ENCODE results near the gene RFTN2.
"Not testable (repeated sequence)": the region's sequence is repeated elsewhere in the genome, so short reads cannot be mapped to it uniquely, and the experiment has no call there.

Gene RFTN2, protein sequence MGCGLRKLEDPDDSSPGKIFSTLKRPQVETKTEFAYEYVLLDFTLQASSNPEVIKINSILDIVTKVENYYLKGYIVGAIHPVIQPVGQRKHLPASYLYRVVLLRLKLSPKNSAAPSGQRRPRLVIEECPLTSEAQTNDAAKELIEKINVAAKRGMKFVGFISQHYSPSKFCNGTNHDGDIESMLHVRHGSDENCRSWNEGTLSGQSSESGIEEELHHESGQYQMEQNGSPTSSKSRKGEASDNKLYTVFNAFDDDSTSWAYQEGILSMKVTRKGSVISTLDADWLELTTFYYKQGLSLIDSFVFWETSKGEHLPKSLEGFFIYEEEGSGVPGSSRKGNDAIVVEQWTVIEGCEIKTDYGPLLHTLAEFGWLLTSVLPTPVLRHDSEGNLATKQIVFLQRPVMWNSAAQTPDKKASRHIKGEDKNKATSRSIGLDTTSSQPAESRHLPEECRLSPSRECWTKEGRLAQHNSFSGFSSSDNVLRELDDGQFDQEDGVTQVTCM

DNA sequence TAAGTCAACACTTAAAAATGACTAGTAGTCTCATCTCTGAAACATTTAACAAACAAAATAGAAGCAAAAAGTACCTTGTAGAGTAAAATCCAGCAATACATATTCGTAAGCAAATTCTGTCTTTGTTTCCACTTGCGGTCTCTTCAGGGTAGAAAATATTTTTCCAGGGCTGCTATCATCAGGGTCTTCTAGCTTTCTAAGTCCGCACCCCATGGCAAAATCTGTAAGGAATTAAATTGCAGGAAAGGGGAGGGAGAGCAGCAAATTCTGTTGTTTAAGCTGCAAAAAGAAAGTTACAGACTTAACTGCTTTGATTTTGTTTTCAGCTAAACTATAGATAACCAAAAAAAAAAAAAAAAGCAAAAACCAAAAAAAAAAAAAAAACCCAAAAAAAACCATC, at the start of gene RFTN2:
RFTN2 (minus strand) TSS at position 342 of the 400 bp plus-strand sequence; CDS start at position 213, 129 bp downstream.
- no peak for DNase-seq

DNA sequence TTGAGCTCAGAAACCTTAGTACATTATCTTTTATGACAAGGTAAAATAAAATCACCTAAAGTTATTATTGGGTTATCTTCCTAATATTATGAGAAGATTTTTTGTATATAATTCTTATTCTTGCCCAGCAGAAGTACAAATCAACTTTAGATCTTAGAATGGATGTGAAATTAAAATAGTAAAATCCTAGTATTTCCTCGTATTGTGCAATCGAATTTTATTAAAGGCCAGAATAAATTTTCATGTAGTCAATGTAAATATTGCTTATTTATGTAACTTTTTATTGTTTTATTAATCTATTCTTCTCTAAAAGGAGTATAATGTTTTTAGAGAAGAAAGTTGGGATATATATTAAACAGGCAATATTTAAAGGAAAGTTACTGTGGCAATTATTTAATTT, 42.5 kb upstream of the RFTN2 start:
- no peak for DNase-seq

DNA sequence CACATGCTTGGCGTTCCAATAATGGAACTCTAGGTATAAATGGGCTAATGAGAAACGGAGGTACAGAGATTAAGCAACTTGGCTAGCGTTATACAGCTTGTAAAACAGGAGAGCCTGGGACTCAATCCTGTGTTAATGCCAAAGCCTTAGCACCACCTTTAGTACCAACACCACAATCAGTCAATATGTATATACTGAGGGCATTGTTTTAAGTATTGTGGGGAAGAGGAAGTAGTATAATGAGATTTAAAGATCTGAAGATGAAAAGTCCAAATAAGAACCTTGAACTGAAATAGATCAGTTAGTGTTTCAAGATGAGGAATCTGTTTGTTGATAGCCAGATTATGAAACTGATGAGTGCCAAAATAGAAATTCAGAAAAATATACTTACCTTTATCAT, 37.9 kb upstream of the RFTN2 start:
- DNase-seq = no peak

DNA sequence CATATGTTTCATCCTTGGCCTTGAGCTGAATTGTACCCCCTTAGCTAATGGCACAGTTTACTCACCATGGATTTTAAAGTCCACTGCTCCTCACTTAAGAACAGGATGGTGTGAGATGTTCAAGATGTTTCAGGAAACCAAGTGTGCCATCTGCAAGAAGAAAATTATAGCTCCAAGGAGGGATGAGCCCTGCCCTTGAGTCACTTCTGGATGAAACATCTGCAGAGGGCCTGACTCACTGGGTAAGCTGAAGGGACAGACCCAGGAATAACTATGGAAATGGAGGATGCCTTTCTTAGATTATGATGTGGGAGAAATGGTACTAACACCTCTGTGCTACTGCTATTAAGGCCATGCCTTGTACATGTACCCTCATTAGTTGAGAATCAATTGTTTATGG, 36.2 kb upstream of the RFTN2 start:
- no peak for DNase-seq

DNA sequence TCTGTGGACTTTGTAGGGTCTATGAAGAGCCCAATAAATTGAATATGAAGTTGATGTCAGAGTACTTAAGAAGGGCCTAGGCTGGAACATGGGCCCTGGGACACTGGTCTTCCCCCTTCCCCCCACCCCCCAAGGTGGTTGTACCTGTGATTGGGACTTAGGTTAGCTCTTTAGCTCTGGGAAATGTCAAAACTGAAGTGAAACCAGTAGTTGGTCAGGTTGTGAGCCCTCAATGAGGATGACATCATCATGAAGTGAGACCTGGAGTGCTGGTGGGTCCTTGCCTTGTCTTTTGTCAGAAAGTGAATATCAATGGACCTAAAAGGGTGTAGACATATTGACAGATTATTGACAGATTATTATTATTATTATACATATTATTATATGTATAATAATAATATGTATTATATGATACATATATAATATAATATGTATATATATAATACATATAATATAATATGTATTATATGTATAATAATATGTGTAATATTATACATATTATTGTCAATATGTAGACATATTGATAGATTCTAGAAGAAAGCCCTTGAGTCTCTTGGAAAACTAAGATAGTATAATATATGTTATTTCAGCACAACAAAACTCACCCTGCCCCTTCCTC, 35.1 kb upstream of the RFTN2 start:
- DNase-seq = no peak

DNA sequence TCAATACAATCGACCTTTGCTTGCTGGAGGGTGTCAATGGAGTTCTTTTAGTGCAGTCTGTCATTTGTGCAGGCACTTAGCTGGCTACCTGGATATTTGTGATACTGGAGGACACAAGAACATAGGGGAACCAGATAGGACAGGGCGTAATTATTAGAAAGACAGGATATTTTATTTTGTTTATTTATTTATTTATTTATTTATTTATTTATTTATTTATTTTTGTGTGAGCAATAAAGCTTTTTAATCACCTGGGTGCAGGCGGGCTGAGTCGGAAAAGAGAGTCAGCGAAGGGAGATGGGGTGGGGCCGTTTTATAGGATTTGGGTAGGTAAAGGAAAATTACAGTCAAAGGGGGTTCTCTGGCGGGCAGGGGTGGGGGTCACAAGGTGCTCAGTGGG, 33.8 kb upstream of the RFTN2 start:
- not testable (repeated sequence) for DNase-seq

DNA sequence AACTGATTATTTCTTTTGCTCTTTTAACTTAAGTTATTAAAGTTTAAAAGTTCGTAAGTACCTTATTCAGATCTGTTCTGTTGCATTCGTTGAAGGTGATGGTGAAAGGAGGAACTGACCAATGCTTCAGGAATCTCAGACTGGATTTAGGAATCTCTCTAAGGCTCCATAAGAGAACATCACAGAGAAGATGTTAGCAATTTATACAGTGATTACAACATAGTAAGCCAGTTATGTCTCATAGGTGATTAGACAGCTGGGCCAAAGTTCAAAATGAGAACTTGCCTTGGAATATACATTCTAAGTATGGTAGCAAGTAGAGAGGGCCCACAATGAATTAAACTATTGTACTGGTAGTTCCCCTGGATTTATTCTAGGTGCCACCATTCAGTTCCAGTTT, 32.9 kb upstream of the RFTN2 start:
- DNase-seq = no peak

DNA sequence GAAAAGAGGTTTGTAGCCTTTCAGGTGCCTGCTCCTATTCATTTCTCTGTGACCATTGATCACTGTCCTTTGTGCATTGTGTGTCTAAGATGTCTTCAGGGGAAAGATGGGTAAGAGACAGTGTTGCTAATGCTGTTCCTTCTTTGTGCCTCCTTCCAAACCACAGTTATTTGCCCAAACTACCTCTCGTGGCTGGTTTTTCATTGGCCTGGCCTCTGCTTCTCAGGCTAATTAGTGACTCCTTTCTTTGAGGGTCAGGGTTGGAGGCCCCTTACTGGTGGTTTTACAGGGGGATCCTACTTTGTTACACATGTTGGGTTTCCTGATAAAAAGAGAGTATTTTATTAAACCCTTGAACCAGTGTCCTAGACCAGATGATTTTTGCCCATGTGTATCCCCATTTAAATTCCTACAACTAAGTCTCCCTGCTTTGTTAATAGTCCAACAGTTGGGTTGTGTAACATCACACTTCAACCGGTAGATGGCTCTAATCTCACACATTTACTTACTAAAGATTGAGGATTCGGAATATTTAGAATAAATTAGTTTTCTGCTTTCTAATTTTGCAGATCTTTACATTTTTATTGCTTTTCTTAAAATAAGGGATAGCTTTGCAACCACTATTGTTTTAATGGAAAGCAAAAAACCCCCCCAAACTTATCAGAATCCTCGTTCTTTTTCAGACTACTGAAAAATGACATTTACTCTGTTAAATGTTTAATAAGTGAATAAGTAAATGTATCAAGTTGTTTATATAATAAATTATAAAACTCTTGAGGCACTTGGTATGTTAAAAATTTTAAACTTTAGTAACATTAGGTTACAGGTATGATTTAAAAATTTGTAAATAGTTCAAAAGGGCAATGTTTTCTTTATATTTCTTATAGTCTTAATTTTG, 32.2 kb upstream of the RFTN2 start:
- peak; percentile 9 for DNase-seq

DNA sequence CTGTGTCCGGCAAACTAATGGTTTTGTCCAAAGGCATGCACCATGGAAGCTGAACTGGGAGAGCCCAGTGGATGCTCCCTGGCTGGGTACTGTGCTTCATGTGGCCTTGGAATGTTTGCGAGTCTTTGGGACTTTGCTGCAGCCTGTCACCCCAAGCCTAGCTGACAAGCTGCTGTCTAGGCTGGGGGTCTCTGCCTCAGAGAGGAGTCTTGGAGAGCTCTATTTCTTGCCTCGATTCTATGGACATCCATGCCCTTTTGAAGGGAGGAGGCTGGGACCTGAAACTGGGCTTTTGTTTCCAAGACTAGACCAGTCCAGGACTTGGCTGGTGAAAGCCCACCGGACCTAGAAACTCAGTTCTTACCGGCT, 31.4 kb upstream of the RFTN2 start:
- no peak for DNase-seq

DNA sequence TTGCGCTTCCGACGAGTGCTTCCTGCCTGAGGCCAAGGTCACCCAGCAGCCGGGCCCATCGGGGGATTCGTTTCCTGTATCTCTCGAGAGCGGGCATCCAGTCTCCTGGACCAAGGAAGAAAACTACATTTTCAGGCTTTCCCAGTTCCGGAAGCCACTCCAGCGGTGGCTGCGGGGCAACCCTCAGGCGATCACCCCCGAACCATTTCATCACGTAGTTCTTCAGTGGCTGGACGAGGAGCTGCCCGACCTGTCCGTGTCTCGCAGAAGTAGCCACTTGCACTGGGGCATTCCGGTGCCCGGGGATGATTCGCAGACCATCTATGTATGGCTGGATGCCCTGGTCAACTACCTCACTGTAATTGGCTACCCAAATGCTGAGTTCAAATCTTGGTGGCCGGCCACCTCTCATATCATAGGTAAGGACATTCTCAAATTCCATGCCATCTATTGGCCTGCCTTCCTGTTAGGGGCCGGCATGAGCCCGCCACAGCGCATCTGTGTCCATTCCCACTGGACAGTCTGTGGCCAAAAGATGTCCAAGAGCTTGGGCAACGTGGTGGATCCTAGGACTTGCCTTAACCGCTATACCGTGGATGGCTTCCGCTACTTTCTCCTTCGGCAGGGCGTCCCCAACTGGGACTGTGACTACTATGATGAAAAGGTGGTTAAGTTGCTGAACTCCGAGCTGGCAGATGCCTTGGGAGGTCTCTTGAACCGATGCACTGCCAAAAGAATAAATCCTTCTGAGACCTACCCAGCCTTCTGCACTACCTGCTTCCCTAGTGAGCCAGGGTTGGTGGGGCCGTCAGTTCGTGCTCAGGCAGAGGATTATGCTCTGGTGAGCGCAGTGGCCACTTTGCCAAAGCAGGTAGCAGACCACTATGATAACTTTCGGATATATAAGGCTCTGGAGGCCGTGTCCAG, 30.8 kb upstream of the RFTN2 start:
- no peak for DNase-seq

DNA sequence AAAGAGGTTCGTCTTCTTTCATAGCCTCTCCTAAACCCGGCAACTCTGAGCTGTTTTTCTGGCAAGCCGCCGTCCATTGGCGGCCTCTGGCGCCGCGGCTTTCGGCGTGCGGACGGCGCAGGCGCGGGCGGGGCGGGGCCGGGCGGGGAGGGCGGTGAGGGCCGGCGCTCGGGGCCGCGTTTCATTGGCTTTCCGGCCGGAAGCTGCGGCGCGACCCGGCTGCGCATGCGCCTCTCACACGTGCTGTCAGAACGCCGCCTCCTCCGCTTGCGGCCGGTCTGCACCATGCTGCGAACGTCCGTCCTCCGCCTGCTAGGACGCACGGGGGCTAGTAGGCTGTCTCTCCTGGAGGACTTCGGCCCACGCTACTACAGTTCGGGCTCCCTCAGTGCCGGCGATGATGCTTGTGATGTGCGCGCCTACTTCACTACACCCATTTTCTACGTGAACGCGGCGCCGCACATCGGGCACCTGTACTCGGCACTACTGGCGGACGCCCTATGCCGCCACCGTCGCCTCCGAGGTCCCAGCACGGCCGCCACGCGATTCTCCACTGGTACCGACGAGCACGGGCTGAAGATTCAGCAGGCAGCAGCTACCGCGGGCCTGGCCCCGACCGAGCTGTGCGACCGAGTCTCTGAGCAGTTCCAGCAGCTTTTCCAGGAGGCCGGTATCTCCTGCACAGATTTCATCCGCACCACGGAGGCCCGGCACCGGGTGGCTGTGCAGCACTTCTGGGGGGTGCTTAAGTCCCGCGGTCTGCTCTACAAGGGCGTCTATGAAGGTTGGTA, 29.9 kb upstream of the RFTN2 start, which contains the start of gene MARS2:
MARS2 (plus strand) TSS at position 249 of the 791 bp plus-strand sequence; CDS start at position 286, 37 bp downstream.
- peak; percentile 92 for DNase-seq

DNA sequence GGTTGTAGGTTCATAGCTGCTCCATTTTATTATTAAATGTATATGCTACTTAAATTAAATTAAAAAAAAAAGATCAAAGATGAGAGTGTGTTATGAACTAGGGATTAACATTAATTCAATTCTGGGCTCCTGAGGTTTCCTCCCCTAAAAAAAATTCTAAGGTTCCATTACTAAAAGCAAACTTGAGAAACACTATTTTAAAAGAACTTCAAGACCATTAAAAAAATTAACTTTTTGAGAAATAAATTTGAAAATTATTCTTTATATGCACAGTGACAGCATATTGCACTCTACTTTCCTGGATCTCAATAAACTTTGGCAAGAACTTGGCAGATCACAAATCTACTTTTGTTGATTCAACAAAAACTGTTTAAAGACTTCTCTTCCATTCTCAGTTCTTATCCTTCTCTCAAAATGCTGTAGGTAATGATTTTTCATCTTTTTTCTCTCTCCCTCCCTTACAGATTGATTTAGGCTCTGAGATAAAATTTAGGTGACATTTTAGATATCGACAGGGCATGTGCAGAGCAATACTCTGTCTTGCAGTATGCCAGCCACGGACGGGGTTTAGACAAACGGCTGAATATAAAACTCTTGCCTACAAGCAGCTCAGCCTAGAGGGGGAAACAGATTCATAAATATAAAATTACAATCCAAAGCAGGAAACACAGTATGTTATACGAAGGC, 29.2 kb upstream of the RFTN2 start:
- DNase-seq = no peak

DNA sequence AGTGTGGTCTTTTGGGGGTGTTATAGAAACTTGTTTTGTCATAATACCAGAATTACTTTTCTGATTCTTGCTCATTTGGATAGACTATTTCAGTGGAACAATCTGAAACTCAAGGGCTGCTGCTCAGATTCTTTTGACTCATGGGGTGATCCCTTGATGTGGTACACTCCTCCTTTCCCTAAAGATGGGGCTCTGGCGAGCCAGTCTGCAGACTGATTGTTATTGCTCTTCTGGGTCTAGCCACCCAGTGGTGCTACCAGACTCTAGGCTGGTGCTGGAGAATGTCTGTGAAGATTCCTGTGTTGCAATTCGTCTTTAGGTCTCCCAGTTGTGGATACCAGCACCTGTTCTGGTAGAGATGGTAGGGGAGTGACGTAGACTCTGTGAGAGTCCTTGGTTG, 25.6 kb upstream of the RFTN2 start:
- DNase-seq = no peak

DNA sequence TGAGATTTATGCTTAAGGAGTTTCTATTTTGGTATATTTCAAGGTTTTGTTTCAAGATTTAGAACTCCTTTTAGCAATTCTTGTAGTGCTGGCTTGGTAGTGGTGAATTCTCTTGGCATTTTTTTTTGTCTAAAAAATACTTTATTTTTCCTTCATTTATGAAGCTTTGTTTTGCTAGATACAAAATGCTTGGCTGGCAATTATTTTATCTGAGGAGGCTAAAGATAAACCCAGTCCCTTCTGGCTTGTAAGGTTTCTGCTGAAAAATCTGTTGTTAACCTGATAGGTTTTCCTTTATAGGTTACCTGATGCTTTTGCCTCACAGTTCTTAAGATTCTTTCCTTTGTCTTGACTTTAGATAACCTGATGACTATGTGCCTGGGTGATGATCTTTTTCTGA, 24.3 kb upstream of the RFTN2 start:
- not testable (repeated sequence) for DNase-seq

DNA sequence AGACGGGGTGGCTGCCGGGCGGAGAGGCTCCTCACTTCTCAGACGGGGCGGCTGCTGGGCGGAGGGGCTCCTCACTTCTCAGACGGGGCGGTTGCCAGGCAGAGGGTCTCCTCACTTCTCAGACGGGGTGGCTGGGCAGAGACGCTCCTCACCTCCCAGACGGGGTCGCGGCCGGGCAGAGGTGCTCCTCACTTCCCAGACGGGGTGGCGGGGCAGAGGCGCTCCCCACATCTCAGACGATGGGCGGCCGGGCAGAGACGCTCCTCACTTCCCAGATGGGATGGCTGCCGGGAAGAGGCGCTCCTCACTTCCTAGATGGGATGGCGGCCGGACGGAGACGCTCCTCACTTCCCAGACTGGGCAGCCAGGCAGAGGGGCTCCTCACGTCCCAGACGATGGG, 21.2 kb upstream of the RFTN2 start:
- DNase-seq = not testable (repeated sequence)

DNA sequence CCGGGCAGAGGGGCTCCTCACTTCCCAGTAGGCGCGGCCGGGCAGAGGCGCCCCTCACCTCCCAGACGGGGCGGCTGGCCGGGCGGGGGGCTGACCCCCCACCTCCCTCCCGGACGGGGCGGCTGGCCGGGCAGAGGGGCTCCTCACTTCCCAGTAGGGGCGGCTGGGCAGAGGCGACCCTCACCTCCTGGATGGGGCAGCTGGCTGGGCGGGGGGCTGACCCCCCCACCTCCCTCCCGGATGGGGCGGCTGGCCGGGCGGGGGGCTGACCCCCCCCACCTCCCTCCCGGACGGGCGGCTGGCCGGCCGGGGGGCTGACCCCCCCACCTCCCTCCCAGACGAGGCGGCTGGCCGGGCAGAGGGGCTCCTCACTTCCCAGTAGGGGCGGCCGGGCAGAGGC, 20.6 kb upstream of the RFTN2 start:
- DNase-seq = not testable (repeated sequence)

DNA sequence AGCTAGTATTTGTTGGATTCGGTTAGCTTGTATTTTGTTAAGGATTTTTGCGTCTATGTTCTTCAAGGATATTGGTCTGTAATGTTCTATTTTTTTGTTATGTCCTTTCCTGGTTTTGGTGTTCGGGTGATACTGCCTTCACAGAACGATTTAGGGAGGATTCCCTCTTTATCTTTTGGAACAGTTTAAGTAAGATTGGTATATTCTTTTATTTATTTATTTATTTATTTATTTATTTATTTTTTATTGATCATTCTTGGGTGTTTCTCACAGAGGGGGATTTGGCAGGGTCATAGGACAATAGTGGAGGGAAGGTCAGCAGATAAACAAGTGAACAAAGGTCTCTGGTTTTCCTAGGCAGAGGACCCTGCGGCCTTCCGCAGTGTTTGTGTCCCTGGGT, 19.8 kb upstream of the RFTN2 start:
- not testable (repeated sequence) for DNase-seq

DNA sequence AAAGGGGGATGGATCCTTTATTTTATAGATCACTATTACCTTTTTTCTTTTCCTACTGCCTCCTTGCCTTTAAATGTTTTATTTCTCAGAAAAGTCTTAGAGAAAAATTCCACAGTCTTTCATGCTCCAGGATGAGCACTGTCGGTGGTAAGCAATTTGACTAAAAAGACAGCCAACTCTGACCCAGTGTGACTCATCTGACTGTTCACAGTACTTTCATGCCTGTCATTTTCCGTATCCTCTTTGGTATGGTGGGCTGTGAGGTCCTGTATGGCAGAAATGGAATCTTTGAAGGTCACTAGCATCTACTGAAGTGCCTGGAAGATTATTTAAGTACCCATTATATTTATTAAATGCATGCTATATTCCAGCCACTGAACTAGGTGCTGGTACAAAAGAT, 2.1 kb upstream of the RFTN2 start:
- DNase-seq = no peak

DNA sequence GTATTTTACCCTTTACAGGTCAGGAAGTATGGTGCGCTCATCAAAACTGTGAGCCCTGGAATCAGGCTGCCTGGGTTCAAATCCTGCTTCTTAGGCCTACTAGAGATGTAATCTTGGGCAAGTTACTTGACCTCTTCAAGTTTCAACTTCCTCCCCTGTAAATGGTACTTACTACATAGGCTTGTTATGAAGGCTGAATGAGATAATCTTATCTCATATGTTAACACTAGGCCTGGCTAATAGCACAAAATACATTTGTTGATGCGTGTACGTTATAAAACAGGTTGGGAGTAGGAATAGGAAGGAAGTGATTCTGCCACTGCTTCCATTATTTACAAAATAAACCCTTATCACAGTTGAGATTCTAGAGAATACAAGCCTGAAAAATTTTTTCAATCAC, 1.7 kb upstream of the RFTN2 start:
- DNase-seq = no peak

DNA sequence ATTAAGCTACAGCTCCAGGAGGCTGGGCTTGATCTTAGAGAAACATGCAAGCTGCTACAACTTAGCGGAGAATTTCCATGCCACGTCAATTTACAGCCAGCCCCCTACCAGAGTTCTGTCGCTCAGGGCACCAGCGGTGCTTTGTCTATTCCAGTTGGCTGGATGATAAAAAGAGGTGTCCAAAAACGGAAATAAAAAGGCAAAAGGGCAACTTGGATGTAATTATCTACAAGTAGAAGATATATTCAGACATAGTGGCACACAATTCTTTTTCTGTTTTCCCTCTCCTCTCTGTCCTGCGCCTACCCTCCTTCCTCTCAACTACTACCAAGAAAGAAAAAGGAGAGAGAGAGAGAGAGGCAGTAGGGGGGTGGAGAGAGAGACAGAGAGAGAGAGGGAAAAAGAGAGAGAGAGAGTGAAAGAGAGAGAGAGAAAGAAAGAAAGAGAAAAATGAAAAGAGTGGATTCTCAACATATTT, 363 bp upstream of the RFTN2 start:
- DNase-seq = no peak

DNA sequence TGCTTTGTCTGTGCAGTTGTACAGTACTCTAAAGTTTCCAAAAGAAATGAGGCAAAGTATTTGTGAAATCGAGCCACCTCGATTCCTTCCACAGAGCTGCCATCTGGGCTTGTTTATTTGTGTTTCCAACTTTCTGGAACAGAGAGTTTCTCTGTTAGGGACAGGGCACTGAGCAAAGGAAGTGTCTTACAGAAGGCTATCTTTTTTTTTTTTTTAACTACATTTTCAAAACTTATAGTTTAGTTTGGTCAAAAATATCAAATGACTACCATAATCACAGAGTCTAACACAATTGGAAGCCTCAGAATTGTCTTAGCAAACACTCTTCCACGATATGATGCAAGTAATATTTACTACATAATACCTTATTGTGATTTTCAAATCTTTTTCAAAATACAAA, 796 bp downstream of the RFTN2 start:
- no peak for DNase-seq

Data from kidney glomerular epithelial cell (primary cell).